Fibroblast of lung (primary cell): ENCODE results near the gene S100A10. TPM values are rescaled to one million over a fixed set of nuclear protein-coding genes. Genes with fewer than 3 reads are reported as not detected.

ENCODE experiments used
- DNase-seq, 2 donors: peaks; one replicate each; pipeline versions ENCODE4 v3.0.0 to v3.0.0-alpha.2; 2010; ENCODE audit warnings: low read depth in 2 of 2
- H2AFZ ChIP-seq: 2 replicates; pipeline ENCODE4 v1.5.1; 2012; ENCODE audit warnings: low read length, control low read depth, inconsistent platforms
- H3K27ac ChIP-seq: 2 replicates; pipeline ENCODE4 v1.5.1; 2011; ENCODE audit warnings: low read length, control low read depth; ENCODE audit not compliant: insufficient read depth
- H3K27me3 ChIP-seq: 2 replicates; pipeline ENCODE4 v1.5.1; 2011; ENCODE audit warnings: mild to moderate bottlenecking, low read length; ENCODE audit not compliant: control insufficient read depth, insufficient read depth
- H3K36me3 ChIP-seq: 2 replicates; pipeline ENCODE4 v1.5.1; 2011; ENCODE audit warnings: low read length; ENCODE audit not compliant: control insufficient read depth, insufficient read depth
- H3K4me1 ChIP-seq: 2 replicates; pipeline ENCODE4 v1.5.1; 2011; ENCODE audit warnings: low read length; ENCODE audit not compliant: control insufficient read depth, insufficient read depth; ENCODE audit errors: extremely low read depth
- H3K4me2 ChIP-seq: 2 replicates; pipeline ENCODE4 v1.5.1; 2011; ENCODE audit warnings: low read length, control low read depth; ENCODE audit not compliant: insufficient read depth; ENCODE audit errors: extremely low read depth
- H3K4me3 ChIP-seq, 4 experiments: fragments of 200-600 bp in 1 of 4; sonication (generic) in 1 of 4; replicated peaks in 1 of 4; 2 replicates each; pipeline ENCODE4 v1.5.1; 2011 to 2016; ENCODE audit warnings: low read length in 4 of 4, low read depth in 3 of 4, mild to moderate bottlenecking in 3 of 4, control low read depth in 2 of 4, inconsistent platforms in 1 of 4, mixed read lengths in 1 of 4; ENCODE audit not compliant: insufficient read depth in 1 of 4; ENCODE audit errors: control extremely low read depth in 1 of 4
- H3K79me2 ChIP-seq: 2 replicates; pipeline ENCODE4 v1.5.1; 2012; ENCODE audit warnings: mild to moderate bottlenecking, low read length, inconsistent platforms; ENCODE audit not compliant: control insufficient read depth, insufficient read depth
- H3K9ac ChIP-seq: 2 replicates; pipeline ENCODE4 v1.5.1; 2011; ENCODE audit warnings: mild to moderate bottlenecking, low read length, control low read depth; ENCODE audit not compliant: insufficient read depth
- H3K9me3 ChIP-seq: 2 replicates; pipeline ENCODE4 v1.5.1; 2012; ENCODE audit warnings: low read depth, low read length; ENCODE audit not compliant: control insufficient read depth, insufficient read depth
- H4K20me1 ChIP-seq: 2 replicates; pipeline ENCODE4 v1.5.1; 2011; ENCODE audit warnings: low read length; ENCODE audit not compliant: control insufficient read depth, insufficient read depth; ENCODE audit errors: extremely low read depth
- EZH2 ChIP-seq: IDR thresholded peaks from 2 replicates; pipeline ENCODE4 v1.5.1; 2012; ENCODE audit warnings: low read length, control low read depth, mild to moderate bottlenecking; ENCODE audit errors: missing control alignments
- polyA plus RNA-seq, 2 donors: library from polyadenylated mRNA; depleted of rRNA in 1 of 2; stranded (reverse) in 1 of 2; unstranded in 1 of 2; fragments of >200 nt; gene quantifications; 2 replicates each; pipeline ENCODE4 v1.2.1, GENCODE V29; 2011 to 2012; ENCODE audit warnings: missing spikeins in 1 of 2
- total RNA-seq: library from RNA; depleted of rRNA; stranded (reverse); fragments of >200 nt; gene quantifications from 2 replicates; pipeline ENCODE4 v1.2.1, GENCODE V29; 2014
- TF ChIP-seq, protein P1 (sequence below), 2 donors: IDR thresholded peaks in 1 of 2; conservative IDR thresholded peaks in 1 of 2; 1 replicate in 1 of 2; 2 replicates in 1 of 2; pipeline ENCODE4 v1.5.1; 2011 to 2012; ENCODE audit warnings: low read length in 2 of 2, control low read depth in 1 of 2, inconsistent platforms in 1 of 2, low read depth in 1 of 2, mild to moderate bottlenecking in 1 of 2

The S100A10 gene
- total and polyA plus RNA-seq, 2 donors (not counting 1 experiment from before 2014, with no cell fraction given): 141 to 750 TPM

DNA sequence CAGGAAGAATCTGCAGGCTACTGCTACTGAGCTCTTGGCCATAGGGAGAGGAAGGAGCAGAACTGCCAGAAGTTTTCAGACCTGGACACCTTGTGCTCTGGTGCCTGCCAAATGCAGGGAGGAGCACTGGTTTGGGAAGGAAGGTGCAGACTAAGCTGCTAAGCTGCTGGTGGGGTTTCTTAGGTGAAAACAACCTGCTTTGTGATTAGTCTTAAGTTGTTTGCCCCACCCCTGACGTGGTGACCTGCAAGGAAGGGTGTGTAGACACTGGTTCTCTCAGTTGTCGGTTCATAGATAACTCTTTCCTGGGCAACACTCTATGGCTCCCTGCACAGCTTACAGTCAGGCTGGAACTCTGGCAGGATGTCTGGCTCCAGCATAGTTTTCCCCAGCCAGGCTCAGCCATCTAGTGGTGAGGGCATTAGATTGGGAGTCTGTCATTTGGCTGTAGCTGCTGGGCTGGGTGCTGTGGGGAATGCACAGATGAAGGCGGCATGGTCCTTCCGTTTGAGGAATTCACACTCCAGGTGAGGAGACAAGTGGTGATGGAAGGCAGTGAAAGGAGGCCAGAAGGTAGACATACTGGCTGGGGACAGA is 10.3 kb upstream of the S100A10 start:
- Histone ChIP-seq H3K4me2 (no peak overlapping the region), H3K4me1 (peaks cover 10% of the 10 kb centered on the region), H3K79me2 (no peaks in the 10 kb centered on the region), H2AFZ (no peak overlapping the region), H3K27ac (no peak overlapping the region), H3K4me3 (no peak overlapping the region), H3K9me3 (no peaks in the 10 kb centered on the region), H3K9ac (no peak overlapping the region), H4K20me1 (no peaks in the 10 kb centered on the region), H3K36me3 (no peaks in the 10 kb centered on the region), H3K27me3 (peaks cover 29% of the 10 kb centered on the region)
- peak; percentile 24 for TF ChIP-seq EZH2
- TF ChIP-seq, protein P1, sequence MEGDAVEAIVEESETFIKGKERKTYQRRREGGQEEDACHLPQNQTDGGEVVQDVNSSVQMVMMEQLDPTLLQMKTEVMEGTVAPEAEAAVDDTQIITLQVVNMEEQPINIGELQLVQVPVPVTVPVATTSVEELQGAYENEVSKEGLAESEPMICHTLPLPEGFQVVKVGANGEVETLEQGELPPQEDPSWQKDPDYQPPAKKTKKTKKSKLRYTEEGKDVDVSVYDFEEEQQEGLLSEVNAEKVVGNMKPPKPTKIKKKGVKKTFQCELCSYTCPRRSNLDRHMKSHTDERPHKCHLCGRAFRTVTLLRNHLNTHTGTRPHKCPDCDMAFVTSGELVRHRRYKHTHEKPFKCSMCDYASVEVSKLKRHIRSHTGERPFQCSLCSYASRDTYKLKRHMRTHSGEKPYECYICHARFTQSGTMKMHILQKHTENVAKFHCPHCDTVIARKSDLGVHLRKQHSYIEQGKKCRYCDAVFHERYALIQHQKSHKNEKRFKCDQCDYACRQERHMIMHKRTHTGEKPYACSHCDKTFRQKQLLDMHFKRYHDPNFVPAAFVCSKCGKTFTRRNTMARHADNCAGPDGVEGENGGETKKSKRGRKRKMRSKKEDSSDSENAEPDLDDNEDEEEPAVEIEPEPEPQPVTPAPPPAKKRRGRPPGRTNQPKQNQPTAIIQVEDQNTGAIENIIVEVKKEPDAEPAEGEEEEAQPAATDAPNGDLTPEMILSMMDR (conservative IDR thresholded peaks at IDR 0.05 in 1 of 2, IDR thresholded peaks at IDR 0.05 in 1 of 2; ENCODE audit: low read depth in 1 of 2, low read length in 2 of 2): peak in 1 of 2 donors; percentile 18
- no peak for DNase-seq

DNA sequence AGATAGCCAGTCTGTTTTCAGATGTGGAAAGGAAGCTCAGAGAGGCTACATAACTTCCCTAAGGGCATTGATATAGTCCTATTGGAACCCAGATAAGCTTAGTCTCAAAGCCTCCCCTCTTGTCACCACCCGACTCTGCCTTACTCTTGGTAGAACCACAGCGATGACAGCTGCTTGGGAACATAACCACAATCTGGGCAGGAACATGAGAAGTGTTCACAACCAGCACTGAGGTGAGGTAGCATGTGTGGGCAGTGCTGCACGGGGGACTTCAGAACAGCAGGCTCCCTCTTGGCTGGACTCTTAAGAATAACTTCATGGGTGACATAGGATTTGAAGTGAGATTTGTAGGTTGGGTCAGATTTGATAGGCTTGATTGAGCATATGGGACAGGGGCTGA is 9.3 kb upstream of the S100A10 start:
- no peaks in the 10 kb centered on the region for H3K36me3 ChIP-seq
- H3K9ac ChIP-seq: no peak overlapping the region
- peaks cover 10% of the 10 kb centered on the region for H3K4me1 ChIP-seq
- H4K20me1 ChIP-seq: no peaks in the 10 kb centered on the region
- H3K4me3 ChIP-seq: no peak overlapping the region
- DNase-seq: no peak
- no peaks in the 10 kb centered on the region for H3K9me3 ChIP-seq
- H3K27me3 ChIP-seq: peaks cover 29% of the 10 kb centered on the region
- no peak overlapping the region for H3K4me2 ChIP-seq
- H3K27ac ChIP-seq: no peak overlapping the region
- no peak overlapping the region for H2AFZ ChIP-seq
- no peak for TF ChIP-seq EZH2
- TF ChIP-seq, protein P1 (conservative IDR thresholded peaks at IDR 0.05 in 1 of 2, IDR thresholded peaks at IDR 0.05 in 1 of 2; ENCODE audit: low read depth in 1 of 2, low read length in 2 of 2): no peak
- no peaks in the 10 kb centered on the region for H3K79me2 ChIP-seq

DNA sequence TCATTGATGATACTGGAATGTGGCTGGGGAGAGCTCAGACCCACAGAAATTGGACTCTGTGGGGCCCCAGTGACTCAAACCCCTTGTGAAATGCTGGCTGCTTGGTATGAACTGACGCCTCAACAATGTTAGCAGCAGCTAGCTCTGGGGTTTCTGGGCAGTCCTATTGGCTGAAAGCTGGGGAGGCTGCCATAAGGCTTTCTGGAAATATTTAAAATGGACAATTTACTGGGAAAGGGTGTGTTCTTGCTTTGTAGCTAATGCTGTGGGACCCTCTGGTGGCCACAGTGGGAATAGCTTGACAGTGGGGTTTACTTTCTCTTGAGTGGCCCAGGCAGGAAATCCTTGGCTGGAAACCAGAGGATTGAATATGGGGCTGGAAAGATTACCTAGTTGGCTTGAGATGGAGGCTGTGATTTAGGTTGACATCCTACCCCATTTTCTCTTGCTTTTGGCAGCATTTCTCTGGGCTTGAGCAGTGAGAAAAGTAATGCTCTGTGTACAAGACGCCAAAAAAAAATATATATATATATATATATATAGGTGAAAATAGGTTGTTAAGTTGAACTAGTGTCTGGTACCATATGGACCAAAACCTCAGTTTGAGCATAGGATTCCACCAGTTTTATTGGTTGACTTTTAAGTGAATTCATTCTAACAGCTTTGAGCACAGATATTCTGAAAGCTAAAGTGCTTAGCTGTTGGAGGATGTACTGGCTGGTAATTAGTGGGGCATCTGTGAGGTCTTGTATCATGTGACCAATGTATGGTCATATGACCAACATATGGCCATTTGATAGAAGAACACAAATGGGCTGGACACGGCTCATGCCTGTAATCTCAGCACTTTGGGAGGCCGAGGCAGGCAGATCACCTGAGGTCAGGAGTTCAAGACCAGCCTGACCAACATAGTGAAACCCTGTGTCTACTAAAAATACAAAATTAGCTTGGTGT is 8.2 kb upstream of the S100A10 start:
- Histone ChIP-seq H2AFZ (peak overlapping the region; percentile 47), H3K4me3 (no peak overlapping the region)

More for the DNA sequence above, 8.2 kb upstream of the S100A10 start:
- H3K79me2 ChIP-seq: no peaks in the 10 kb centered on the region
- peak; percentile 97 for DNase-seq
- H3K9me3 ChIP-seq: no peaks in the 10 kb centered on the region
- TF ChIP-seq, protein P1 (conservative IDR thresholded peaks at IDR 0.05 in 1 of 2, IDR thresholded peaks at IDR 0.05 in 1 of 2; ENCODE audit: low read depth in 1 of 2, low read length in 2 of 2): peak; percentile 96 to 99
- no peak for TF ChIP-seq EZH2
- H3K27ac ChIP-seq: peak overlapping the region; percentile 26
- no peak overlapping the region for H3K9ac ChIP-seq
- H3K4me2 ChIP-seq: peak overlapping the region; percentile 4
- no peaks in the 10 kb centered on the region for H3K36me3 ChIP-seq
- H3K4me1 ChIP-seq: peaks cover 10% of the 10 kb centered on the region
- H4K20me1 ChIP-seq: no peaks in the 10 kb centered on the region
- peaks cover 24% of the 10 kb centered on the region for H3K27me3 ChIP-seq
